ENCODE data around the gene TRMU. TPM values are rescaled to one million over a fixed set of nuclear protein-coding genes. Genes with fewer than 3 reads are reported as not detected.

TRMU gene
- total RNA-seq, 2 experiments from 2014 or later = 61.4 to 75.3 TPM

DNA sequence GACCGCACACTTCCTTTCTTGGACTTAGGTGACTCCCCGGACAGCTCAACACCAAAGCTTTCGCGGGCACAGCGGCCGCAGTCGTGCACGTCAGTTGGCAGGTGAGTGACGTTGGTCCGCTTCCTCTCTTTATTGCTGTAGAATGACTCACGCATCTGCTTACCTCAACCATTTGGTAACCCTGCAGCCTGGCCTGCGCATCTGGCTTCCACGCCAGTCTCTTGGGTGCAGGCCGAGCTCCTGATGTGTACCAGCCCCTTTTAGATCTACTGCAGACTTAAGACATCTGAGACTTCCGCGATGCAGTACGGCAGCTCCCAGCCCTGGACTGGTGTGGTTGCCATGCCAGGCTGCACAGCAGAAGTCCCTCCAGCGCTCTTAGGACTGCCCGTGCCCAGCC, 12.4 kb upstream of the TRMU start:
- no peaks in the 10 kb centered on the region for H3K4me1 Mint-ChIP-seq
- H3K9me3 Mint-ChIP-seq (ENCODE audit: low read depth) = no peaks in the 10 kb centered on the region
- H3K36me3 Mint-ChIP-seq (ENCODE audit: low read depth) = peaks cover 25% of the 10 kb centered on the region
- H3K4me3 Mint-ChIP-seq = no peak overlapping the region
- no peaks in the 10 kb centered on the region for H3K27me3 Mint-ChIP-seq
- intact Hi-C loops (cut with DNase I, micrococcal nuclease) = no loop called here
- ATAC-seq = no peak
- H3K27ac Mint-ChIP-seq = no peak overlapping the region
- no peak for DNase-seq
- CTCF ChIA-PET = no interaction called here
- POLR2A ChIA-PET = no interaction called here

DNA sequence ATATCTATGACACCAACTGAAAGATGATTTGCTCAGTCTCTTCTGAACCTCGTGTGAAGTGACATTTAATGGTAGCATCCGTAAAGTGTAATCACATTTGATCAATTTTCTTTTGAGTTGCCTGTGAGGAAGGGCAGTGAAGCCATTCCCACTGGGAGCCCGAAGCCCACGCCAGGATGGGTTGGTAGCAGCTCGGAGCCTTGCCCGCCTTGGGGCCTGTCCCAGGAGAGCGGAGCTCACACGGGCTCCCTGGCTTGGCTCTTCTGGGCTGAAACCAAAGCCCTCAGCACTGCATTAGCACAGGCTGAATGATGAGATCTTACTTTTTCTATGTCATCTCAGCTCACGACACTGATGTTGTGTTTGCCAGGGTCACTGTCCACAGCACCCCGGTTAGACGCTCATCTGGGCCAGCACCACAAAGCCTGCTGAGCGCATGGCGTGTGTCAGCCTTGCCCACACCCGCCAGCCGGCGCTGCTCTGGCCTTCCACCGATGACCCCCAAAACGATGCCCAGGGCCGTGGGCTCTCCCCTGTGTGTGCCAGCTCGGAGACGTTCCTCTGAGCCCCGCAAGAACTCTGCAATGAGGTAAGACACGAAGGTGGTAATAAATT, 9.3 kb upstream of the TRMU start:
- ChIA-PET POLR2A (no interaction called here), CTCF (no interaction called here)
- no peak overlapping the region for H3K27ac Mint-ChIP-seq
- ATAC-seq (no peak), DNase-seq (no peak)
- H3K4me3 Mint-ChIP-seq = no peak overlapping the region
- no peaks in the 10 kb centered on the region for H3K9me3 Mint-ChIP-seq (ENCODE audit: low read depth)
- H3K36me3 Mint-ChIP-seq (ENCODE audit: low read depth) = peaks cover 33% of the 10 kb centered on the region
- no peaks in the 10 kb centered on the region for H3K27me3 Mint-ChIP-seq
- intact Hi-C loops (cut with DNase I, micrococcal nuclease) = no loop called here
- no peaks in the 10 kb centered on the region for H3K4me1 Mint-ChIP-seq

DNA sequence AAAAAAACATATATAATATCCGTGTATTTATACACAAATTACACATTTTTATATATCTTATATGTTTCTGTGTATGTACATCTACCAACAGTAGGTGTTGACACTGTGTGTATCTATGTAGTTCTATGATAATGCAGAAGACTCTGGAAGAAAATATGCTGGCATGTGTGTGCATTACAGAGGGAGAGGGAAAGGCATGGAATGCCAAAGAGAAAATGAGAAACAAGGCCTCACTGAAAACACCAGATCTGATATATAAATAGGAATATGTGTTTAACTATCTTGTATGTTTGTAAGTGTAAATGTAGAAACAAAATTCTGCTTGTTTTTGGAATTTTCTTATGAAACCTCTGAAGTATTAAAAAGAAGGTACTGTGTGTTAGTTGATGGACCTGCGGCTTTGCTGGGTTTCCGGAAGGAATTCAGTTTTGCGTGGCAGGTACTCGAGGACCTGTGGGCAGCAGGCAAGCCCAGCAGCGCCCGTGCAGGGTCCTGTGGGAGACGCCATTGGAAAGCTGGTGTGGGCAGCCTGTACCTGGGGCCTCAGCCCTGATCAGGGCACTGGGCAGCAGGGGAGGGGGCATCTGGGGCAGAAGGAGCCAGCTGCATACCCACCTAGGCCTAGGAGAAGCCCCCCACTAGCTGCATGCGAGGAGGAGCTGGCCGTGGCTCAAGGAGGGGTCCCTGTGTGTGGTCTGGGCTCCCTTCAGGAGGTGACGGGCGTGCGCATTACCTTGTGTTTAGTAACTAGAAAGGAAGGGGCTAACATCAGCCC, 7.6 kb upstream of the TRMU start:
- intact Hi-C loops (cut with DNase I, micrococcal nuclease) = no loop called here
- H3K27me3 Mint-ChIP-seq = no peaks in the 10 kb centered on the region
- no peak overlapping the region for H3K27ac Mint-ChIP-seq
- no peak overlapping the region for H3K4me3 Mint-ChIP-seq
- ChIA-PET POLR2A (interaction anchor here (0.7 to 1.0 kb wide), 2 partner anchors 23 to 42 kb away, joined by 3 to 8 read pairs; no protein-coding TSS in a partner anchor), CTCF (no interaction called here)
- peaks cover 32% of the 10 kb centered on the region for H3K36me3 Mint-ChIP-seq (ENCODE audit: low read depth)
- ATAC-seq (no peak), DNase-seq (no peak)
- H3K9me3 Mint-ChIP-seq (ENCODE audit: low read depth) = no peaks in the 10 kb centered on the region
- H3K4me1 Mint-ChIP-seq = no peaks in the 10 kb centered on the region

DNA sequence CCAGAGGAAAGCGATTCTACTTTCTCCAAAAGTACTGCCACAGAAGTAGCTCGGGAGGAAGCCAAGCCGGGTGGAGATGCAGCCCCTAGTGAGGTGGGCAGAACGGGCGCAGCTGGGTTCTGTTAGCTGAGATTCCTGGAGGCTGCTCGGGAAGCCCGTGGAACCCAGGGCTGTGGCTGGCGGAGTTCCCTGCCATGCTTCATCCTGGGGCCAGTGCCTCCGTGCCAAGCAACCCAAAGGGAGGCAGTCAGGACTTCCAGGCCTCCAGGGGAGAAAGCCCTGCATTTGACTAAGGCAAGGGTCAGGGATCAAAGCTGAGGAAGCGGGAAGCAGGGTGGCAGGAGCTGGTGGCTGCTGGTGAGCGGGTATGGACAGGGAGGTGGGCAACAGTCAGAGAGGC, 6.7 kb upstream of the TRMU start:
- H3K27me3 Mint-ChIP-seq = no peaks in the 10 kb centered on the region
- H3K9me3 Mint-ChIP-seq (ENCODE audit: low read depth) = no peaks in the 10 kb centered on the region
- no peak overlapping the region for H3K27ac Mint-ChIP-seq
- no peaks in the 10 kb centered on the region for H3K4me1 Mint-ChIP-seq
- H3K4me3 Mint-ChIP-seq = no peak overlapping the region
- ChIA-PET POLR2A (interaction anchor here (1.0 kb wide), 1 partner anchor 24 kb away, joined by 8 read pairs; no protein-coding TSS in a partner anchor), CTCF (interaction anchor here (1.4 kb wide), 1 partner anchor 11 kb away, joined by 4 read pairs; no protein-coding TSS in a partner anchor)
- DNase-seq (no peak), ATAC-seq (no peak)
- intact Hi-C loops (cut with DNase I, micrococcal nuclease) = no loop called here
- peaks cover 29% of the 10 kb centered on the region for H3K36me3 Mint-ChIP-seq (ENCODE audit: low read depth)

DNA sequence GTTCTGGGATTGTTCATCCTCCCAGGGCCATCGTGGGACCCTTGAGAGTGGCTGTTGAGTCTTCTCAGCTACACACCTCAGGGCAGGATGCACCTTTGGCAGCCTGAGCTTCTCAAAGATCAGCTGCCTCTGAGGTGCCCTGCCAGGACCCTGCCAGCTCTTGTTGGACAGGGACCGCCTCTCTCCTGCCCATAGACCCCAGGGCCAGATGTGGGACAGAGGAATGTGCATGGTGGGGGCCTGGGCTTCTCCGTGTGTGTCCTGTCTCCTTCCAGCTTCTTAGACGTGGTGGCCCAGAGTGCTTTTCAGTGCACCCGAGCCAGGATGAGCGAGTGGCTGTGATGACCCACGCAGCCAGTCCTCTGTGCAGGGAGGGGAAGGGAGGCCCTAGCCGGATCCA, 5.9 kb upstream of the TRMU start:
- intact Hi-C loops (cut with DNase I, micrococcal nuclease) = no loop called here
- ChIA-PET CTCF (interaction anchor here (1.4 kb wide), 1 partner anchor 10 kb away, joined by 4 read pairs; no protein-coding TSS in a partner anchor), POLR2A (no interaction called here)
- no peak overlapping the region for H3K4me3 Mint-ChIP-seq
- peaks cover 3% of the 10 kb centered on the region for H3K4me1 Mint-ChIP-seq
- DNase-seq = no peak
- peaks cover 24% of the 10 kb centered on the region for H3K36me3 Mint-ChIP-seq (ENCODE audit: low read depth)
- ATAC-seq = no peak
- H3K27me3 Mint-ChIP-seq = no peaks in the 10 kb centered on the region
- H3K27ac Mint-ChIP-seq = no peak overlapping the region
- no peaks in the 10 kb centered on the region for H3K9me3 Mint-ChIP-seq (ENCODE audit: low read depth)

DNA sequence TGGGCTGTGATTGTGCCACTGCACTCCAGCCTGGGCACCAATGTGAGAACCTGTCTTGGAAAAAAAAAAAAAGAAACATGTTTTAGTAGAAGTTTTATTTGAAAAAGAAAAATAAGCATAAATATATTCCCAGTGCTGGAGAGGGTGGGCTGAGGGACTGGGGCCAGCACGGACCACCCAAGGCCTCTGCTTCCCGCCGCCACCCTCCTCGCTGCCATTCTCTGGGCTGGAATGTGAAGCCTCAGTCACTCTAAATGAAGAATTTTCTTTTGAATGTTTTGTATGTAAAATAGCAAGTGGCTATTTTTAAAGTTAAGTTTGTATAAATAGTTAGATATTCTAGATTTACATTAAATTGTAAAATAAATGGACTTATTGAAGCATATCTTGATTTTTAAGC, 5.1 kb upstream of the TRMU start:
- peaks cover 4% of the 10 kb centered on the region for H3K4me1 Mint-ChIP-seq
- no peak for DNase-seq
- intact Hi-C loops (cut with DNase I, micrococcal nuclease) = no loop called here
- no peak for ATAC-seq
- ChIA-PET POLR2A (no interaction called here), CTCF (interaction anchor here (1.4 kb wide), 2 partner anchors 9 kb away, joined by 4 read pairs; no protein-coding TSS in a partner anchor)
- H3K27me3 Mint-ChIP-seq = no peaks in the 10 kb centered on the region
- peaks cover 23% of the 10 kb centered on the region for H3K36me3 Mint-ChIP-seq (ENCODE audit: low read depth)
- H3K27ac Mint-ChIP-seq = no peak overlapping the region
- no peaks in the 10 kb centered on the region for H3K9me3 Mint-ChIP-seq (ENCODE audit: low read depth)
- no peak overlapping the region for H3K4me3 Mint-ChIP-seq

DNA sequence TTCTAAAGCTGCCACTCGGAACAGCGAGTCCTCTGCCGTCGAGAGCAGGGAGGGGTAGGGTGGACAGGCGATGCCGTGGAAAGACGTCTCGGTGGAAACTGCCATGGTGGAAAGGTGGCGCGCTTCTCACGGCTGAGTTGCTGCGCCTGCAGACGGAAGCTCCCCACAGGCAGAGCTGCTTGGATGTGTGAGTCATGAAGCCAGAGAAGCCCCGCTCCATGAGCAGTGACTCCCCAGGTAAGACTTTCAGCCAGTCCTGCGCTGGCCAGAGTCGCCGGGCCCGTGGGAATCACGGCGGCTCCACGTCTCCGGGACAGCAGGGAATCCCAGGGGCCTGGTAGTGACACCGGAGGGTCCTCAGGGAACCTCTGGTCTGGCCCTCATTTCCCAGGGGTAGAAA, 4.0 kb upstream of the TRMU start:
- intact Hi-C loops (cut with DNase I, micrococcal nuclease) = no loop called here
- POLR2A ChIA-PET = interaction anchor here (0.7 kb wide), 1 partner anchor 21 kb away, joined by 3 read pairs; no protein-coding TSS in a partner anchor
- no peak for DNase-seq
- peaks cover 22% of the 10 kb centered on the region for H3K36me3 Mint-ChIP-seq (ENCODE audit: low read depth)
- no peak overlapping the region for H3K4me3 Mint-ChIP-seq
- CTCF ChIA-PET = interaction anchor here (0.6 to 1.4 kb wide), 2 partner anchors 10 to 232 kb away, joined by 3 to 4 read pairs; no protein-coding TSS in a partner anchor
- ATAC-seq = no peak
- no peaks in the 10 kb centered on the region for H3K27me3 Mint-ChIP-seq
- no peak overlapping the region for H3K27ac Mint-ChIP-seq
- no peaks in the 10 kb centered on the region for H3K9me3 Mint-ChIP-seq (ENCODE audit: low read depth)
- peaks cover 6% of the 10 kb centered on the region for H3K4me1 Mint-ChIP-seq

DNA sequence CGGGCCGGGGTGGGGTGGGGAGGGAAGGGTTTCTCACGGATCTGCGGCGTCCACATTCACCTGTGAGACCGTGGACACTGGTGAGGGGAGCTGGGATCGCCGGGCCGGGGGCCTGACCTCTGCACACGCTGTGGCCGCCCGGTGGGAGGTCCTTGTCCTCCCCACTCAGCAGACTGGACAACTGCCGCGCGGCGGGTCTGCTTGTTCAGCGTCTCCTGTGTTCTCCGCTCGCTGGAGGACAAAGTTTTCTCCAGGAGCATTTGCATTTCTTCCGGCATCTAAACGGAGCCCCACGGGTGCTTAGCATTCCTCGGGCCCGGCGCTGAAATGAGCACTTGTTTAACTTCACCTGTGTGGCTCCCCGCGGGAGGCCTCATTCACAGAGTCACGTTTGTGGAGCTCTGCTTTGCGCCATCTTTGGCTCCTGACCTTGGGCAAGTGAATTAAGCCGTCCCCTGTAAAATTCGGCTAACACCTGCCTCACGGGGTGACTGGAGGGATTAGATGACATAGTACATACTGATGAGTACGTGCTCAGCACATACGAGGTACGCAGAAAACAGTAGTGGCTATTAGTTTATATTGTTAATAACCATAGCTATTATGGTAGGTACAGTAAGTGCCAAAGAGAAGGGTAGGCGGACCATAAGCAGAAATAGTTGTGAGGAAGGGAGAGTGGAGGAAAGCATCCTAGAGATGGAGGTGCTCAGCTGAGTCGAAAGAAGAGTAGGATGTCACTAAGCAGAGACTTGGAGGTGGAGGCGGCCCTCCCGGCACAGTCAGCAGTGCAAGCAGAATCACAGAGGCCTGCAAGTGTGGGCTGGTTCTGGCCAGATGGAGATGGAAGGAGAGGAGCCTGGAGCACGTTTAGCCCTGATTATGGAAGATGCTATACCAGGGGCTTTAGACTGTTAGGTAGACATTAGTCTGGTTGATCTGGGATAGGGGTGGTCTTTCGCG, 885 bp downstream of the TRMU start:
- intact Hi-C loops (cut with DNase I, micrococcal nuclease) = loop anchor here in 1 of 2 experiments (5.0 kb wide), 1 partner anchor 214 kb away; no protein-coding TSS in a partner anchor
- Mint-ChIP-seq H3K9me3 (ENCODE audit: low read depth) (no peaks in the 10 kb centered on the region), H3K4me1 (peaks cover 35% of the 10 kb centered on the region), H3K27ac (peak overlapping the region; percentile 94), H3K36me3 (ENCODE audit: low read depth) (peaks cover 42% of the 10 kb centered on the region), H3K4me3 (peak overlapping the region; percentile 99), H3K27me3 (no peaks in the 10 kb centered on the region)
- ChIA-PET CTCF (interaction anchor here (0.6 to 2.2 kb wide), 3 partner anchors 31 to 472 kb away, joined by 3 to 8 read pairs (median 3); no protein-coding TSS in a partner anchor), POLR2A (interaction anchor here (0.7 kb wide), 2 partner anchors 8 to 23 kb away, joined by 3 to 5 read pairs; no protein-coding TSS in a partner anchor)
- peak; percentile 54 for ATAC-seq
- peak; percentile 59 for DNase-seq

DNA sequence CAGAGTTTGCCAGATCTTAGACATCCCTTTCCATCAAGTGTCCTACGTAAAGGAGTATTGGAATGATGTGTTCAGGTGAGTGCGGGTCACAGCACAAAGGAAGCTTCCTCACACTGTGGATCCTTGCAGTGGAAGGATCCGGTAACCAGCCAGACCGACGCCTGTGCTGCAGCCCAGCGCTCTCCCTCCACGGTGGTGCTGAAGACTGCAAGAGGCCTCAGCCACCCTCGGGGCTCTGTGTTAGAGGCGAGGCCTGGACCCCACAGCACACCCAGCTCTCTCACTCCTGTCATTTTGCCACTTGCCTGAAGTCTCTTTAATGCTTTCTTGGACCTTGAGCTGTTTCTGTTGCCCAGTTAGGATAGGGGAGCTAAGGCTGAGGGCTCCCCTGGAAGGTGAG, 2.4 kb downstream of the TRMU start:
- DNase-seq = no peak
- no peak for ATAC-seq
- no peaks in the 10 kb centered on the region for H3K9me3 Mint-ChIP-seq (ENCODE audit: low read depth)
- intact Hi-C loops (cut with DNase I, micrococcal nuclease) = loop anchor here in 1 of 2 experiments (5.0 kb wide), 1 partner anchor 216 kb away; no protein-coding TSS in a partner anchor
- H3K4me1 Mint-ChIP-seq = peaks cover 35% of the 10 kb centered on the region
- ChIA-PET POLR2A (no interaction called here), CTCF (interaction anchor here (2.2 kb wide), 1 partner anchor 30 kb away, joined by 8 read pairs; no protein-coding TSS in a partner anchor)
- no peaks in the 10 kb centered on the region for H3K27me3 Mint-ChIP-seq
- peaks cover 49% of the 10 kb centered on the region for H3K36me3 Mint-ChIP-seq (ENCODE audit: low read depth)
- H3K4me3 Mint-ChIP-seq = no peak overlapping the region
- no peak overlapping the region for H3K27ac Mint-ChIP-seq

DNA sequence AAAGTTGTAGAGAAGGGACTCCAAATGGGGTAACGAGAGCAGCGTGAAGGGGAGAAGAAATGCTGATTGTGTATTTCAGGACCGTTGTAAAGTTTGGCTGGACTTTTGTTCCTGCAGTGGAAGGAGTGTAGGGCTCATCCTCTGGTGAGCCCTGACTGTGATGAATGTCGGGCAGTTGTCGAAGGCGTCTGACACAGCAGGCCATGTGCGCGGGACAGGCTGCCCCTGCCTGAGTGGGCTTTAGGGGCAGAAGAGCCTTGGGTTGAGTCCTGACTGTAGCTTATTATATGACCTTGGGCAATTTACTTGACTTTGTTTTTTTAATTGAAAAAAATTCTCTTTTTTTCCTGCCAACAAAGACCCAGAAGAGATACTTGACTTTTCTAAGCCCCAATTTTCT, 3.1 kb downstream of the TRMU start:
- Mint-ChIP-seq H3K4me1 (peaks cover 35% of the 10 kb centered on the region), H3K36me3 (ENCODE audit: low read depth) (peaks cover 54% of the 10 kb centered on the region), H3K27ac (no peak overlapping the region), H3K9me3 (ENCODE audit: low read depth) (no peaks in the 10 kb centered on the region), H3K4me3 (no peak overlapping the region), H3K27me3 (no peaks in the 10 kb centered on the region)
- intact Hi-C loops (cut with DNase I, micrococcal nuclease) = loop anchor here in 1 of 2 experiments (5.0 kb wide), 1 partner anchor 216 kb away; no protein-coding TSS in a partner anchor
- ATAC-seq (no peak), DNase-seq (no peak)
- POLR2A ChIA-PET = no interaction called here
- CTCF ChIA-PET = interaction anchor here (1.8 kb wide), 1 partner anchor 9 kb away, joined by 4 read pairs; no protein-coding TSS in a partner anchor

DNA sequence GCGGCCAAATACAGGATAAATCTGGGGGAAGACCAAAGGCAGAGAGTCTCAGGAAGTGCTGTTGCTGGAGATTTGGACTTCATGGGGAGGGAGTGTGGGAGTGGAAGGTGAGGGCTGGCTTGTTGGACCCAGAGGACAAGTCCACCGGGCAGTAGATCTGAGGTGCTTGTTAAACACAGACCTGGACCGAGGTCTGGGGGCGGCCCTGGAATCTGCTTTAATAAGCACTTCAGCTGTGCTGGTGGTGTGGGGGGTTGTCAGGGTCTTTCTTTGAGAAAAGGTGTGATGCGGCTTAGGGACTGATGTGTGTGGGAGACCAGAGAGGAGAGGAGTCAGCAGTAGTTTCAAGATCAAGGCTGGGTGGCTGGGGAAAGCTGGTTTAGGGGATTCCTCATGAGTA, 4.4 kb downstream of the TRMU start:
- H3K4me3 Mint-ChIP-seq = no peak overlapping the region
- no peaks in the 10 kb centered on the region for H3K27me3 Mint-ChIP-seq
- peaks cover 62% of the 10 kb centered on the region for H3K36me3 Mint-ChIP-seq (ENCODE audit: low read depth)
- POLR2A ChIA-PET = no interaction called here
- ATAC-seq (no peak), DNase-seq (no peak)
- CTCF ChIA-PET = interaction anchor here (0.9 to 1.8 kb wide), 3 partner anchors 10 to 28 kb away, joined by 3 to 4 read pairs (median 3); no protein-coding TSS in a partner anchor
- intact Hi-C loops (cut with DNase I, micrococcal nuclease) = loop anchor here in 1 of 2 experiments (5.0 kb wide), 1 partner anchor 218 kb away; no protein-coding TSS in a partner anchor
- peaks cover 31% of the 10 kb centered on the region for H3K4me1 Mint-ChIP-seq
- H3K27ac Mint-ChIP-seq = no peak overlapping the region
- no peaks in the 10 kb centered on the region for H3K9me3 Mint-ChIP-seq (ENCODE audit: low read depth)

Data from activated CD4-positive, alpha-beta T cell treated with anti-CD3 and anti-CD28 coated beads for 36 hours (primary cell).